DMS53 (cell line): Measurements from ENCODE around the gene DYNC1I2.
"Not testable (repeated sequence)": the region's sequence is repeated elsewhere in the genome, so short reads cannot be mapped to it uniquely, and the experiment has no call there.

ENCODE experiments used
- DNase-seq: peaks from one replicate; lab custom pipeline; 2025; lab: John Stamatoyannopoulos, UW

The DYNC1I2 gene

GRCh38 chr2:171718720-171719119 lies 31.5 kb downstream of the DYNC1I2 start:
- DNase-seq = no peak

DNA sequence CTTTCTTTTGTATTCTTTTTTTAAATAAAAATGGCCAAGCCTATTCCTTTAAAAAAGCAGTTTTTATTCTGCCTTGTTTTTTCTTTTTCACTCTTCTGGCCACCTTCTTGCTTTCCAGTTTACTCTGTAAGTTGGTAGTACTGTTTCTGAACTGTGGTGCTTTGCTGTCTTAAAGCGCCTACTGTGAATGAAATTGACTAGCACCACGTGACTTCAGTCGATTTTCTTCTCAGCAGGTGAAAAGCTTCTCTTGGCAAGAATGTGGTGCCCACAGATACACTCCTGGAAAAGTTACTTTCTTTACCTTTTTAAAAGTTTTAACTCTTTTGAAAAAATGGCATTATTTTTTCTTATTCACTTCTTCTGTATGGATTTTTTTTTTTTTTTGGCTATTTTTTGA lies 32.4 kb downstream of the DYNC1I2 start:
- no peak for DNase-seq

GRCh38 chr2:171723716-171724683 lies 36.7 kb downstream of the DYNC1I2 start:
- peak; percentile 38 for DNase-seq

GRCh38 chr2:171726847-171727450 lies 39.7 kb downstream of the DYNC1I2 start:
- no peak for DNase-seq

- no peak for DNase-seq
Measured at GRCh38 chr2:171728989-171729951, 42.0 kb downstream of the DYNC1I2 start.

GRCh38 chr2:171729952-171730317 lies 42.7 kb downstream of the DYNC1I2 start:
- DNase-seq = no peak

- DNase-seq = no peak
Measured at GRCh38 chr2:171735991-171736710, 48.9 kb downstream of the DYNC1I2 start.

- DNase-seq = no peak
Measured at GRCh38 chr2:171741189-171741588, 53.9 kb downstream of the DYNC1I2 start.

- no peak for DNase-seq
Measured at GRCh38 chr2:171742760-171743159, 55.5 kb downstream of the DYNC1I2 start.

DNA sequence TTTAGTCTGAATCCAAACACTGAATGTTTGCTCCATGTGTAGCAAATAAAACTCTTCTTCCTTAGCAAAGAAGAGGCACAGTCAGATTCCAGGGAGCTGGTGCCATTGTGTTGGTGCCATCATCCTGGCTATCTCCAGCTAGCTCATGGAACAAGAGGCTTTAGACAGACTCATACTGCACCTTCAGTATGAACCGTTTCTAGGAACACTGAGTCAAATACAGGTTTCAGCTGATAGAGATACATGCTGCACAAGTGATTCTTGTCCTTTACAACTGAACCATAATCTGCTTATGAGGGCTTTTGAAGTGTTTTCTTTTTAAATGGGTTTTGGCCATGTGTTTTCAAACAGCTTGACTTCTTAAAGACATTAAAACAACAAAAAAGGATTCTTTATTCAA lies 57.9 kb downstream of the DYNC1I2 start:
- DNase-seq = no peak

- DNase-seq = no peak
Measured at GRCh38 chr2:171745806-171746205, 58.5 kb downstream of the DYNC1I2 start.

DNA sequence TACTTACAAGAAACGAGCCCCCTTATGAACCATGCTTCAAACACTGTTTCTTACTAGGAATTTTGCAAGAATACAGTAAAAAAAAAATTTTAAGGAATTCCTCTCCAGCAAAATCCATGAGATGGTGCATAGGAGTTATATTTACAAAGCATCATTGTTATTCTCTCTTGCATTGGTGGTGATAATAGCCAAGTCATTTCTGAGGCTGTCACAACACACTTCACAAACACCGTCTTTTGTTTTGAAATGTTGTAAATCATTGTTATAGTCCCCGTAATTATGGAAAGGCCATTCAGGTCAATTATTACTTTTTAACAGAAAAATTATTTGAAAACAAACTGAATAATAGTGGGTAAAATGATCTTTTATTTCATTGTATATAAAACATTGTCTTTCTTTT lies 60.1 kb downstream of the DYNC1I2 start:
- no peak for DNase-seq

- DNase-seq = no peak
Measured at GRCh38 chr2:171754254-171754939, 67.1 kb downstream of the DYNC1I2 start.

GRCh38 chr2:171758762-171759161 lies 71.5 kb downstream of the DYNC1I2 start:
- DNase-seq = not testable (repeated sequence)

DNA sequence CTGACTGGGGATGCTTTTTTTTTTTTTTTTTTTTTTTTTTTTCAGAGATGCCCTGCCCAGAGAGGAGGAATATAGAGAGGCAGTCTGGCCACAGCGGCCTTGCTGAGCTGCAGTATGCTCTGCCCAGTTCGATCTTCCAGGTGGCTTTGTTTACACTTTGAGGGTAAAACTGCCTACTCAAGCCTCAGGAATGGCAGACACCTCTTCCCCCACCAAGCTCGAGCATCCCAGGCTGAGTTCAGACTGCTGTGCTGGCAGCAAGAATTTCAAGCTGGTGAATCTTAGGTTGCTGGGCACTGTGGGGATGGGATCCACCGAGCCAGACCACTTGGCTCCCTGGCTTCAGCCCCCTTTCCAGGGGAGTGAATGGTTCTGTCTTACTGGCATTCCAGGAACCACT lies 73.9 kb downstream of the DYNC1I2 start:
- DNase-seq = not testable (repeated sequence)

GRCh38 chr2:171762879-171763573 lies 75.8 kb downstream of the DYNC1I2 start:
- DNase-seq = no peak

GRCh38 chr2:171763602-171764001 lies 76.3 kb downstream of the DYNC1I2 start:
- DNase-seq = no peak

GRCh38 chr2:171771463-171771862 lies 84.2 kb downstream of the DYNC1I2 start:
- DNase-seq = no peak

- DNase-seq = no peak
Measured at GRCh38 chr2:171772373-171772772, 85.1 kb downstream of the DYNC1I2 start.

DNA sequence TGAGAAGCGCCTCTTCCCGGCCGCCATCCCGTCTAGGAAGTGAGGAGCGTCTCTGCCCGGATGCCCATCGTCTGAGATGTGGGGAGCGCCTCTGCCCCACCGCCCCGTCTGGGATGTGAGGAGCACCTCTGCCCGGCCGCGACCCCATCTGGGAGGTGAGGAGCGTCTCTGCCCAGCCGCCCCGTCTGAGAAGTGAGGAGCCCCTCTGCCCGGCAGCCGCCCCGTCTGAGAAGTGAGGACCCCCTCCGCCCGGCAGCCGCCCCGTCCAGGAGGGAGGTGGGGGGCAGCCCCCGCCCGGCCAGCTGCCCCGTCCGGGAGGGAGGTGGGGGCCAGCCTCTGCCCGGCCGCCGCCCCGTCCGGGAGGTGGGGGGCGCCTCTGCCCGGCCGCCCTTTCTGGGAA lies 87.3 kb downstream of the DYNC1I2 start:
- DNase-seq = not testable (repeated sequence)
